ENCODE results near the gene NBEA.
A peak's percentile ranks its signal among the peaks of the same experiment; 100 is the strongest.
"Not testable (repeated sequence)": the region's sequence is repeated elsewhere in the genome, so short reads cannot be mapped to it uniquely, and the experiment has no call there.

The NBEA gene

GRCh38 chr13:35598790-35599369 lies 656.8 kb downstream of the NBEA start:
- no peak for DNase-seq

- no peak for DNase-seq
Observed at GRCh38 chr13:35599384-35599783, 657.3 kb downstream of the NBEA start.

DNA sequence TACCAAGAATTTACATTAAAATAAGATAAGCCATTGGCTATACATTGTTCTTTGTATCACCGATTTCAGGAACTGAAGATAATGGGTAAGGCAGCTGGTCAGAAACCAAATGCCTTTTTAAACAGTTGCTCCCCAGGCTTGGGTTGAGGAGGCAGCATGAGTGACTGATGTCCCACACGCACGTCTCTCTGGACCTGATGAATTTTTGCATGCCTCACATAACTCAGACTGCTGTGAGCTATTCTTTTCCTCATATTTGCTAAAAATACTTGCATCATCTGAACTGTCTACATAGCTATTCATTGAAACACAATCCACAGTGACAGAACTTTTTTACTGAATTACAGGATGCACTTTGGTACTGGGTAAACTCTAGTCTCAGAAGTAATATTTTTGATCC lies 658.1 kb downstream of the NBEA start:
- no peak for DNase-seq

GRCh38 chr13:35603593-35604285 lies 661.7 kb downstream of the NBEA start:
- no peak for DNase-seq

GRCh38 chr13:35614666-35615065 lies 672.6 kb downstream of the NBEA start:
- DNase-seq = no peak

- DNase-seq = no peak
Observed at GRCh38 chr13:35617420-35617819, 675.4 kb downstream of the NBEA start.

DNA sequence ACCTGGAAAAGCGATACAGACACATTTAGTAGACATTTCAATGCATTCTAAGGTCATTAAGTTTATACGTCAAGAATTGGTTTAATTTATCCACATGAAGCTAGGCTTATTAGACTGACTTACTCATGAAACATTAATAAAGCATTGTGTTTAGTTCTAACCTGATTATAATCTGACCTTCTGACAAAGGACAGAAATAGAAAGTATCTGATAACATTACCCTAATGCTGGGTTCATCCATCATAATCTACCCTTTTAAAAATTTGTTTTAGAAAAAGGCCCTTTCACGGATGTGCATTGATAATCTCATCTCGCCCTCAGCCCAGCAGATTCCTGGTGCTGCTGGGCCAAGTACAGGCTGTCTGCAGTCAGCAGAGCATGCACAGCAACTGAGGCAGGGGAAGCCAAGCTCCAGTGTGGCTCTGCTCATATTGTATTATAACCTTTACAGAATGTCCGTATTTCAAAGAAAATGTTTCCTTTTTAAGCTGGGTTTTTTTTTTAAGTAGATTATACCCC lies 676.6 kb downstream of the NBEA start:
- no peak for DNase-seq

DNA sequence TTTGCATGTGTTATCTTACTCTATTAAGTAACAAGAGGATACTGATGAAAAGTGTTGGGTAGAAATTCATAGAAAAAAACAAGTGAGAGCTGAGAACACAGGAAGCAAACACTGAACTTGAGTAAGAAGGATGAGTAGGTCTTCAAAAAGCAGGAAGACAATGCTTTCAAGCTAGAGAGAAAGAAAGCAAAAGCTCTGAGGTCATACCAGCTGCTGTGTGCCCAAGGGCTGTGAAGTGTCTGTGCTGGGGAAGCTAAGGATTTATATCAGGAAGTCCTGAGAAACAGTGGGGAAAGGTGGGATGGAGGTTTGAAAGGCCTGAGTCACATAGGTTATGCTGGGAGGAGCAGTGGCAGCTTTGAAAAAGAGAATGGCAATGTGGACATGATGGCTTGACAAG lies 679.9 kb downstream of the NBEA start:
- no peak for DNase-seq

DNA sequence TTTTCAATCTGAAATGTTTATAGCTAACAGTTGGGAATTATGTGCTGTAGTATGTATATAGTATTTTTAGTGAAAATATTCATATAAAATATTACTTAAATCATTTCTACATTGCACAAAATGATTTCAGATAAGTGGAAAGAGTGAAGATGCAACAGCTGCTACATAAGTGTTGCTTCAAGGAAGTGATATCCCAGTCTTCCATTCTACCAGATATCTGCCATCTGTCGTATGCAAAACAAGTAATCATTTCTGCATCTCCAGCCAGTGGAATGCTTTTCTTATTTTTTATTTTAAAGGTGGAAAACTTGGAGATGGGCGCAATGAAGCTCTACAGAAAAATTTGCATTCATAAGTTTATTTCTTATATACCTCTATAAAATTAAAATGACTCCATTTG lies 687.0 kb downstream of the NBEA start:
- no peak for DNase-seq

DNA sequence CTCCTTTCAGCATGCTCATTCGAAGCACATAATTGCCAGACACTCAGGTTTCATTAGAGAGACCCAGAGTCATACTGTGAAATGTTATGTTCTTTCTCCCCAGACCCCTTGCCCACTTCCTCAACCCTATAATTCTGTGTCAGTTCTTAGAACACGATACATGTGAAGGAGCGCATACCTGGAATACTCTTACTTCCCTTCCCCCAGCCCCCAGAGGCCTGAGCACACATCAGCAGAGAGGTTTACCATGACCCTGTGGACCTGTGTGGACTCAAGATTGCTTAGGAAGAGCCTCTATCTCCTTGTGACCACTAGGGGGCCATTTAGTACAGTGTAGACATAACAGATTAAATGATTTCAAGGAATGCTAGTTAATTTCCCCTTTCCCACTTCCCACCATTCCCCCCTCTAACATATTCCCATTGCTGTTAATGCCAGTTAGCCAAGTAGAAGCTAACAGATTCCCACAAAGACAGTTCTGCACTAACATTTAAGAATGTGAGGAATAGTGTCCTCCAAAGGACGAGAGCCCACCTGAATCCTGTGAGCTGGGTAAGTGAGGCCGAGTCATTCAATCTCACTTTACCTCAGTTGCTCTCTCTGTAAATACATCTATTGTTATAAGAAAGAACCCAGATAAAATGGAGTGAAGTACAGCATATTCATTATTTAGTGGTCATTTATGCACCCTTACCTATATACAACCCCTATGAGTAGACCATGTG lies 688.6 kb downstream of the NBEA start:
- DNase-seq = peak; percentile 27

DNA sequence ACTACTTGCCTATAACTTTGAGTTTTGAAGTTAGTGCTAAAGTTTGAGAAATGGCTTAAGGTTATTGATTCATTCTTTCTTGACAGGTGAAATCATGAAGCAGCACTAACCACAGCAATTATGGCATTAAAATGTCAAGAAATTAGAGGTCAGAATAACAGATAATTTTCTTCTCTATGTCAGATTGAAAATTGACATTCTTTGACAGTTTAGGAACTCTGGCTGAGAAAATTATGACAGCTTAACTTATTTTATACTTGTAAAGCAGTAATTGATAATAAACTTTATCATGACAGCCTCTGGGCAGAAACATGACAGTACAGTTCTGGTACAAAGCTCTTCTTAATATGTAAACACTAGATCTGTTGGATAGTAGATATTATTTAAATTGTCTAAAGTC lies 689.6 kb downstream of the NBEA start:
- no peak for DNase-seq

DNA sequence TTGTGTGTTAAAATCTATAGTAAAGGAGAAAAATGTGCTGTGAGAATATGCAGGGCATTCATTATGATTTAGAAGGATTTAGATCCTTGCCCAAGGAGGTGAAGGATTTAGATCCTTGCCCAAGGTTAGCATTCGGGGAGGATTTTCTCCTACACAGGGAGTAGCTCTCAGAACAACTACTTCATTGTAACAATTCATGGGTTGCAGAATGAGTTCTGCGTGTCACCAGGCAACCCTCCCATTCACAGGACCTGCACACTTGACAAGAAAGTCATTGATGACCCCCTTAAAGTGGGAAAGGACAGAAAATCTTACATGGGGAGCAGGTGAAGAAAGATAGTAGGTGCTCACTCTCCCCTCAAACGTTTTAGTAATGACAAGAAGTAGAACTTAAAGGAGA lies 701.6 kb downstream of the NBEA start:
- no peak for DNase-seq

DNA sequence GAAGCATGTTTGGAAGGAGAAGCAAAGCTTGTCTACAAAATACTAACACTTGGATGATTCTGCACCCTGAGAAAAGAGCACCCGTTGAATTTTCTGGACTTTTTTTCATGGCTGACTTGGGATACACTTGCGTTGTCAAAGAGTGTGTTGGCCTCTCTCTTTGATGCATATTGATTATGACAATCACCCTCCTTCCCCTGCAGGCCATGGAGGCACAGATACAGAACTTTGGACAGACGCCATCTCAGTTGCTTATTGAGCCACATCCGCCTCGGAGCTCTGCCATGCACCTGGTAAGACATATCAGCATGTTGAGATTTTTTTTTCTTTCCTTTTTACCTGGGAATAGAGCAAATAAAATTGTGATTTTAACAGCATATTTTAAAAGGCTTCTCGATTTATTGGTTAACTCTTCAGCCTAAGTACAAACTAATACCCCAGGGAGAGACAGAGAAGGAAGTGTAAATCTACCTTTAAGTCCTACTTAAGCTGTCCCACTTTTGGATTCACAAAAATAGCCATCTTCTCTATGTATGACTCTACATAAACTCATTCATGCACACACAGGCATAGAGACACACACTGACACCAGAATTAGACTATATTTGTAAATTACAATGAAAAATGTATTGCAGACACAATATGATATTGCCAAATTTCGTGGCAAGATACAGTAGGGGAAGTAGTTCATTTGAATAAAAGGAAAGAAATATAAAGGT lies 704.1 kb downstream of the NBEA start:
- no peak for DNase-seq

GRCh38 chr13:35648201-35648600 lies 706.1 kb downstream of the NBEA start:
- DNase-seq = no peak

- no peak for DNase-seq
Observed at GRCh38 chr13:35649162-35649561, 707.1 kb downstream of the NBEA start.

- DNase-seq = no peak
Observed at GRCh38 chr13:35659796-35660195, 717.7 kb downstream of the NBEA start.

GRCh38 chr13:35664747-35665146 lies 722.7 kb downstream of the NBEA start:
- DNase-seq = no peak

DNA sequence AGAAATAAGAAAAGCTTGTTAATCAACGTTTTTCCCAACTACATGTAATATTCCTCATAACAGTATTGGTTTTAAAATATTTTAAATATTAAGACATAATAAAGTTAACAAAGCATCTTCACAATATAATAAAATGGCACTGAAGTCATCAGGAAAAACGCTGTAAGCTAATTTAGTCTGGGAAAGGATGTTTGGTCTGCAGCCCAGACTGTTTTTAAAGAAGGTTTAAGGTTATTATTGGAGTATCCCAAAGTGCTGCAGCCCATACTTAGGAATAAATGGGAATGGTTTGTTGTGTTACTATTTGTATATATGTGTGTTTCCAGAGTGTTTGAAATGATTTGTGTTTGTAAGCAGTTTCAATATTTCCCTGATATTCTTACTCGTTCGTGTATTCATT lies 727.3 kb downstream of the NBEA start:
- DNase-seq = no peak

DNA sequence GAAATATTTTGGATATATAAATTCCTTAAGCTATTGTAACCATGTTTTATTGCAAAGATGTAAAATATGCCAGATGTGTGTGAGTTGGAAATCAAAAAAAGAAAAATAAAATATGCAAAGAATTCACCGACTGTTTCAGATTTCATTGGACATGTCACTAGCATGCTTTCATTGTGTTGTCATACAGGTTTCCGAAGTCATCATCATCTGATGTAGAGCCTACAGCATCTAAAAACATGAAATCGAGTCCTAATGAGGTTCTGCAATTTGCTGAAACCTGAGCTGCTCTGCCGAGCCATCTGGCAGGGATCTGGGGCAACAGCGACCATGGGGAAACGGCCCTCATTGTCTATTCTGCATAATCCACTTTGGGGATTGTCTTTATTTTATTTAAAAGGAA lies 730.5 kb downstream of the NBEA start:
- no peak for DNase-seq

GRCh38 chr13:35675651-35676050 lies 733.6 kb downstream of the NBEA start:
- no peak for DNase-seq

DNA sequence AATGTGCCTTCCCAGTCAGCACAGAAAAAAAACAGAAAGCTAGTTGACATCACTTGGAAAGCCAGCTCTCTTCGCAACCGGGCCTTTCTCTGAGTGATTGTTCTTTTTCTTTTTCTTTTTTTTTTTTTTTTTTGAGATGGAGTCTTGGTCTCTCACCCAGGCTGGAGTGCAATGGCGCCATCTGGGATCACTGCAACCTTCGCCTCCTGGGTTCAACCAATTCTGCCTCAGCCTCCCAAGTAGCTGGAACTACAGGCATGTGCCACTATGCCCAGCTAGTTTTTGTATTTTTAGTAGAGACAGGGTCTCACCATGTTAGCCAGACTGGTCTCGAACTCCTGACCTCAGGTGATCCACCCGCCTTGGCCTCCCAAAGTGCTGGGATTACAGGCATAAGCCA lies 735.8 kb downstream of the NBEA start:
- DNase-seq = not testable (repeated sequence)

GRCh38 chr13:35681685-35682084 lies 739.6 kb downstream of the NBEA start:
- DNase-seq = no peak

DNA sequence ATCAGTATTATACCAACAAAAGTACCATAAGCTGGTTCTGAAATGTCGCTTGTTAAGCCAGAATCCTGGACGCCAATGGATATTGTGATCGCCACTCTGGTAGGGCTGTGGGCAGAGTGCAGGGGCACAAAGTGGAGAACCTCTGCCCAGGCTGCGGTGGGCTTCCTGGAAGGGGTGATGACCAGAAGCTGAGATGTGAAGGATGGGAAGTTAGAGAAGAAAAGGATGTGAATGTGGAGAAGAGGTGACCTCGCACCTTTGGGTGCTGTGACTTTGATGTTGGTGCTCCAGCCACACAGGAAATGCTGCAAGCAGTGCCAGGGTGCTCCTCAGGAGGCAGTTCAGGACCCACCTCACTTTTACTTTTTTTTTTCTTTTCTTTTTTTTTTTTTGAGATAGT lies 742.4 kb downstream of the NBEA start:
- no peak for DNase-seq

DNA sequence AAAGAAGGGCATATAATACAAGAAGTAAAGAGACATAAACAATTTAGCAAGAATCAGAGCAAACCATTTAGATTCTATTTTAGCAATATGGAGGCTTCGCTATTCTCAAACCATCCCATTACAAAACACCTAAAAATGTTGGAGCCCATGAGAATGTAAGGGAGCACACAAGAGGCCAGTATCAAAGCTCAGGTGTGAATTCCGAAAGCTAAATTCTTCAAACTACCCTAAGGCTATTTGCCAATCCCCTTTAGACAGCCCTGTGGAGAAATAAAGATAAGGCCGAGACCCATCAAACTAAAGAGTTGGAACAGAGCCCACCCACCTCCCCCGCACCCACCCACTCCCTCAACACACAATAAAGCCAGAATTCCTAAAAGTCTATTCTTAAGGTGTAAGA lies 745.3 kb downstream of the NBEA start:
- DNase-seq = no peak
